ENCODE results near the gene SESN1.

- no peak for TF ChIP-seq PHF8 (IDR thresholded peaks at IDR 0.05; ENCODE audit: borderline replicate concordance, low read depth)
- no peak for TF ChIP-seq CTCF (IDR thresholded peaks at IDR 0.05)
- no peak for TF ChIP-seq POLR2A (IDR thresholded peaks at IDR 0.05; ENCODE audit: low read length)
Measured at GRCh38 chr6:109053336-109053735, 41.3 kb downstream of the SESN1 start.
